Mammary epithelial cell (primary cell): ENCODE results near the gene C9orf85.
"Not testable (repeated sequence)": the region's sequence is repeated elsewhere in the genome, so short reads cannot be mapped to it uniquely, and the experiment has no call there.

Source experiments
- EZH2 ChIP-seq: IDR thresholded peaks from 2 replicates; pipeline ENCODE4 v1.6.1; 2012; ENCODE audit warnings: low read length, inconsistent platforms, borderline replicate concordance
- TF ChIP-seq, protein P1 (sequence below), 2 donors: IDR thresholded peaks in 1 of 2; conservative IDR thresholded peaks in 1 of 2; 2 replicates each; pipeline ENCODE4 v1.5.1; 2011 to 2012; ENCODE audit warnings: inconsistent platforms in 2 of 2, low read length in 2 of 2, mild to moderate bottlenecking in 2 of 2, control low read depth in 1 of 2, low read depth in 1 of 2; ENCODE audit not compliant: insufficient read depth in 1 of 2; ENCODE audit errors: extremely low read depth in 1 of 2

DNA sequence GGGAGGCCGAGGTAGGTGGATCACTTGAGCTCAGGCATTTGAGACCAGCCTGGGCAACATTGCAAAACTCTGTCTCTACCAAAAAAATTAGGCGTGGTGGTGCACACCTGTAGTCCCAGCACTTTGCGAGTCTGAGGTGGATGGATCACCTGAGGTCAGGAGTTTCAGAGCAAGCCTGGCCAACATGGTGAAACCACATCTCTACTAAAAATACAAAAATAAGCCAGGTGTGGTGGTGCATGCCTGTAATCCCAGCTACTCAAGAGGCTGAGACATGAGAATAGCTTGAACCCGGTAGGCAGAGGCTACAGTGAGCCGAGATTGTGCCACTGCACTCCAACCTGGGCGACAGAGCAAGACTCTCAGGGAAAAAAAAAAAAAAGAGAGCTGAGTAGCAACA lies 12.7 kb upstream of the C9orf85 start:
- TF ChIP-seq, protein P1, sequence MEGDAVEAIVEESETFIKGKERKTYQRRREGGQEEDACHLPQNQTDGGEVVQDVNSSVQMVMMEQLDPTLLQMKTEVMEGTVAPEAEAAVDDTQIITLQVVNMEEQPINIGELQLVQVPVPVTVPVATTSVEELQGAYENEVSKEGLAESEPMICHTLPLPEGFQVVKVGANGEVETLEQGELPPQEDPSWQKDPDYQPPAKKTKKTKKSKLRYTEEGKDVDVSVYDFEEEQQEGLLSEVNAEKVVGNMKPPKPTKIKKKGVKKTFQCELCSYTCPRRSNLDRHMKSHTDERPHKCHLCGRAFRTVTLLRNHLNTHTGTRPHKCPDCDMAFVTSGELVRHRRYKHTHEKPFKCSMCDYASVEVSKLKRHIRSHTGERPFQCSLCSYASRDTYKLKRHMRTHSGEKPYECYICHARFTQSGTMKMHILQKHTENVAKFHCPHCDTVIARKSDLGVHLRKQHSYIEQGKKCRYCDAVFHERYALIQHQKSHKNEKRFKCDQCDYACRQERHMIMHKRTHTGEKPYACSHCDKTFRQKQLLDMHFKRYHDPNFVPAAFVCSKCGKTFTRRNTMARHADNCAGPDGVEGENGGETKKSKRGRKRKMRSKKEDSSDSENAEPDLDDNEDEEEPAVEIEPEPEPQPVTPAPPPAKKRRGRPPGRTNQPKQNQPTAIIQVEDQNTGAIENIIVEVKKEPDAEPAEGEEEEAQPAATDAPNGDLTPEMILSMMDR (conservative IDR thresholded peaks at IDR 0.05 in 1 of 2, IDR thresholded peaks at IDR 0.05 in 1 of 2; ENCODE audit: extremely low read depth in 1 of 2, insufficient read depth in 1 of 2, low read depth in 1 of 2, low read length in 2 of 2), result not testable (repeated sequence)
- not testable (repeated sequence) for TF ChIP-seq EZH2
